Measurements from ENCODE around the gene USP7. TPM values are rescaled to one million over a fixed set of nuclear protein-coding genes. Genes with fewer than 3 reads are reported as not detected.

The USP7 gene
- total RNA-seq, 4 donors from 2014 or later: 67.9 to 84.7 (median 73.3) TPM

- 0% methylated on average over 15 of the region's 16 CpGs for WGBS
- Histone ChIP-seq H3K36me3 (no peaks in the 10 kb centered on the region), H3K9me3 (no peaks in the 10 kb centered on the region), H3K4me1 (peaks cover 44 to 69% (median 64%) of the 10 kb centered on the region in 4 donors), H3K27ac (replicated peaks in 1 of 4) (peak overlapping the region; percentile 74 to 87 (median 84)), H3K27me3 (peaks cover 0 to 13% (median 3%) of the 10 kb centered on the region in 4 donors), H3K4me3 (peak overlapping the region; percentile 66 to 77 (median 72))
- intact Hi-C loops (cut with DNase I): loop anchor here (5.0 kb wide), 1 partner anchor 71 kb away; the partner anchor contains the start of genes PMM2 and TMEM186
- no peak for DNase-seq (ENCODE audit: extremely low spot score)
- no peak for TF ChIP-seq CTCF (IDR thresholded peaks at IDR 0.05)
- TF ChIP-seq POLR2AphosphoS5 (IDR thresholded peaks at IDR 0.05): no peak
- no peak for TF ChIP-seq EP300 (IDR thresholded peaks at IDR 0.05)
- no peak for TF ChIP-seq POLR2A (IDR thresholded peaks at IDR 0.05; ENCODE audit: low read depth)
These were observed 95.7 kb downstream of the USP7 start for GRCh38 chr16:8867932-8868415.

- no peak for DNase-seq (ENCODE audit: extremely low spot score)
- Histone ChIP-seq H3K27ac (replicated peaks in 1 of 4) (peak overlapping the region; percentile 74 to 87 (median 84)), H3K4me1 (peaks cover 50 to 75% (median 70%) of the 10 kb centered on the region in 4 donors), H3K9me3 (no peaks in the 10 kb centered on the region), H3K27me3 (peaks cover 0 to 13% (median 3%) of the 10 kb centered on the region in 4 donors), H3K36me3 (no peaks in the 10 kb centered on the region), H3K4me3 (peak overlapping the region; percentile 66 to 77 (median 72))
- 5% methylated on average over 34 of the region's 35 CpGs for WGBS
- intact Hi-C loops (cut with DNase I): loop anchor here (5.0 kb wide), 1 partner anchor 70 kb away; the partner anchor contains the start of genes PMM2 and TMEM186
- TF ChIP-seq EP300 (IDR thresholded peaks at IDR 0.05) (no peak), CTCF (IDR thresholded peaks at IDR 0.05) (no peak), POLR2A (IDR thresholded peaks at IDR 0.05; ENCODE audit: low read depth) (no peak), POLR2AphosphoS5 (IDR thresholded peaks at IDR 0.05) (no peak)
These were observed 96.3 kb downstream of the USP7 start for GRCh38 chr16:8867216-8867931.

- DNase-seq (ENCODE audit: extremely low spot score): no peak
- TF ChIP-seq POLR2AphosphoS5 (IDR thresholded peaks at IDR 0.05) (no peak), POLR2A (IDR thresholded peaks at IDR 0.05; ENCODE audit: low read depth) (no peak)
- peak overlapping the region; percentile 74 to 87 (median 84) for H3K27ac ChIP-seq (replicated peaks in 1 of 4)
- H3K27me3 ChIP-seq: peaks cover 0 to 13% (median 3%) of the 10 kb centered on the region in 4 donors
- H3K36me3 ChIP-seq: no peaks in the 10 kb centered on the region
- H3K9me3 ChIP-seq: no peaks in the 10 kb centered on the region
- intact Hi-C loops (cut with DNase I): loop anchor here (5.0 kb wide), 1 partner anchor 70 kb away; the partner anchor contains the start of genes PMM2 and TMEM186
- H3K4me1 ChIP-seq: peaks cover 55 to 80% (median 75%) of the 10 kb centered on the region in 4 donors
- H3K4me3 ChIP-seq: peak overlapping the region; percentile 66 to 77 (median 72)
- WGBS: 15% methylated on average over 8 of the region's 16 CpGs
These were observed 96.9 kb downstream of the USP7 start for GRCh38 chr16:8866884-8867215.

GRCh38 chr16:8866118-8866883 lies 97.4 kb downstream of the USP7 start:
- intact Hi-C loops (cut with DNase I): loop anchor here (5.0 kb wide), 1 partner anchor 69 kb away; the partner anchor contains the start of genes PMM2 and TMEM186
- Histone ChIP-seq H3K27me3 (peaks cover 0 to 13% (median 3%) of the 10 kb centered on the region in 4 donors), H3K4me1 (peaks cover 55 to 85% (median 80%) of the 10 kb centered on the region in 4 donors), H3K27ac (replicated peaks in 1 of 4) (peak overlapping the region; percentile 74 to 87 (median 84)), H3K9me3 (no peaks in the 10 kb centered on the region), H3K36me3 (no peaks in the 10 kb centered on the region), H3K4me3 (peak overlapping the region; percentile 66 to 77 (median 72))
- no peak for DNase-seq (ENCODE audit: extremely low spot score)
- 38% methylated on average over 24 of the region's 30 CpGs for WGBS
- TF ChIP-seq CTCF (IDR thresholded peaks at IDR 0.05) (no peak), EP300 (IDR thresholded peaks at IDR 0.05) (no peak), POLR2AphosphoS5 (IDR thresholded peaks at IDR 0.05) (peak; percentile 59), POLR2A (IDR thresholded peaks at IDR 0.05; ENCODE audit: low read depth) (no peak)

Data from esophagus muscularis mucosa (tissue), 4 donors.